Right forelimb (tissue), 1 donor: ENCODE results near the gene CFTR.
A peak's percentile ranks its signal among the peaks of the same experiment; 100 is the strongest.
"Not testable (repeated sequence)": the region's sequence is repeated elsewhere in the genome, so short reads cannot be mapped to it uniquely, and the experiment has no call there.

ENCODE experiments used
- DNase-seq: peaks from one replicate; pipeline ENCODE4 v3.0.0-alpha.2; 2018

The CFTR gene

GRCh38 chr7:117479225-117480054, at the start of gene CFTR:
CFTR (plus strand) TSS chr7:117480025; CDS start chr7:117480095, 70 bp downstream.
- DNase-seq: peak; percentile 41

- DNase-seq: no peak
Observed at GRCh38 chr7:117435475-117436043, 44.3 kb upstream of the CFTR start.

GRCh38 chr7:117444646-117445045, 35.2 kb upstream of the CFTR start:
- DNase-seq: no peak

- DNase-seq: no peak
Observed at GRCh38 chr7:117445206-117445605, 34.6 kb upstream of the CFTR start.

GRCh38 chr7:117446220-117446815, 33.5 kb upstream of the CFTR start:
- no peak for DNase-seq

- DNase-seq: no peak
Observed at GRCh38 chr7:117448655-117449054, 31.2 kb upstream of the CFTR start.

- no peak for DNase-seq
Observed at GRCh38 chr7:117458977-117459583, 20.7 kb upstream of the CFTR start.

- DNase-seq: no peak
Observed at GRCh38 chr7:117459735-117460134, 20.1 kb upstream of the CFTR start.

GRCh38 chr7:117460815-117461214, 19.0 kb upstream of the CFTR start:
- DNase-seq: not testable (repeated sequence)

- no peak for DNase-seq
Observed at GRCh38 chr7:117468174-117468573, 11.7 kb upstream of the CFTR start.

GRCh38 chr7:117470777-117471176, 9.0 kb upstream of the CFTR start:
- no peak for DNase-seq

- no peak for DNase-seq
Observed at GRCh38 chr7:117472335-117472734, 7.5 kb upstream of the CFTR start.

GRCh38 chr7:117476557-117477215, 3.1 kb upstream of the CFTR start:
- DNase-seq: no peak

- no peak for DNase-seq
Observed at GRCh38 chr7:117478836-117479224, 995 bp upstream of the CFTR start.

- DNase-seq: no peak
Observed at GRCh38 chr7:117480055-117480362, 184 bp downstream of the CFTR start.

GRCh38 chr7:117480978-117481377, 1.2 kb downstream of the CFTR start:
- no peak for DNase-seq

GRCh38 chr7:117485118-117485620, 5.3 kb downstream of the CFTR start:
- DNase-seq: no peak

- no peak for DNase-seq
Observed at GRCh38 chr7:117489016-117489415, 9.2 kb downstream of the CFTR start.

- no peak for DNase-seq
Observed at GRCh38 chr7:117489430-117489829, 9.6 kb downstream of the CFTR start.

GRCh38 chr7:117489911-117490310, 10.1 kb downstream of the CFTR start:
- no peak for DNase-seq

GRCh38 chr7:117492649-117493048, 12.8 kb downstream of the CFTR start:
- no peak for DNase-seq

- no peak for DNase-seq
Observed at GRCh38 chr7:117493460-117493859, 13.6 kb downstream of the CFTR start.

GRCh38 chr7:117495308-117495707, 15.5 kb downstream of the CFTR start:
- DNase-seq: no peak
